SK-N-SH treated with all-trans-retinoic acid at 6 μM for 48 hours (cell line): Measurements from ENCODE around the gene MMP14.

Experiments used
- POU6F1 ChIP-seq: fragments of 250-450 bp; sonication (Bioruptor Pico); IDR thresholded peaks from 2 replicates; pipeline ENCODE4 v1.8.0; 2021; ENCODE audit warnings: low read depth, mild to moderate bottlenecking, moderate library complexity, borderline replicate concordance
- ZFP3 ChIP-seq: fragments of 250-450 bp; sonication (Bioruptor Pico); IDR thresholded peaks from 2 replicates; pipeline ENCODE4 v1.5.0; 2020; ENCODE audit warnings: mild to moderate bottlenecking, moderate library complexity
- ZNF8 ChIP-seq: fragments of 450-650 bp; formaldehyde crosslinking; IDR thresholded peaks from 2 replicates; pipeline ENCODE4 v1.5.0; 2020; ENCODE audit warnings: mild to moderate bottlenecking, moderate library complexity
- TF ChIP-seq, protein P1 (sequence below): fragments of 250-450 bp; sonication (Bioruptor Pico); IDR thresholded peaks from 2 replicates; pipeline ENCODE4 v1.5.1; 2020; ENCODE audit warnings: low read depth, mild to moderate bottlenecking, moderate library complexity

DNA sequence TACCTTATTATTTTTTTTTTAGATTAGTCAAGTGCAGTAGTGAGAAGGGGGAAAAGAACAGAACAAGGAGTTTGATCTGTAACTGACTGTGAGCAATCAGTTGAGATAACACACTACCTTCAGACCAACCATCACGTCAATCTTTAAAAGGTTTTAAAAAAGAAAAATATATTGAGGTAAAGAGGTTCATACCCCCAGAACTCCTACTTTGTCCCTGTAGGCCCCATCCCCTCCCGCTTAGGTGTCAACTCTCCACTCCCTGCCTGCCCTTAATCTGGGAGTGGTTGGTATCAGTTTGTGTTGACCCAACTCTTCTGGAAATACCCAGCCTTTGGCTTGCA is 16.2 kb downstream of the MMP14 start:
- no peak for TF ChIP-seq ZFP3 (CRISPR knock-in tag)
- no peak for TF ChIP-seq ZNF8 (CRISPR knock-in tag)
- TF ChIP-seq, protein P1, sequence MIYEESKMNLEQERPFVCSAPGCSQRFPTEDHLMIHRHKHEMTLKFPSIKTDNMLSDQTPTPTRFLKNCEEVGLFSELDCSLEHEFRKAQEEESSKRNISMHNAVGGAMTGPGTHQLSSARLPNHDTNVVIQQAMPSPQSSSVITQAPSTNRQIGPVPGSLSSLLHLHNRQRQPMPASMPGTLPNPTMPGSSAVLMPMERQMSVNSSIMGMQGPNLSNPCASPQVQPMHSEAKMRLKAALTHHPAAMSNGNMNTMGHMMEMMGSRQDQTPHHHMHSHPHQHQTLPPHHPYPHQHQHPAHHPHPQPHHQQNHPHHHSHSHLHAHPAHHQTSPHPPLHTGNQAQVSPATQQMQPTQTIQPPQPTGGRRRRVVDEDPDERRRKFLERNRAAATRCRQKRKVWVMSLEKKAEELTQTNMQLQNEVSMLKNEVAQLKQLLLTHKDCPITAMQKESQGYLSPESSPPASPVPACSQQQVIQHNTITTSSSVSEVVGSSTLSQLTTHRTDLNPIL (CRISPR knock-in tag), result no peak
- no peak for TF ChIP-seq POU6F1 (CRISPR knock-in tag)
